ENCODE results near the gene DIP2C. TPM values are rescaled to one million over a fixed set of nuclear protein-coding genes. Genes with fewer than 3 reads are reported as not detected.
"Not testable (repeated sequence)": the region's sequence is repeated elsewhere in the genome, so short reads cannot be mapped to it uniquely, and the experiment has no call there.

The DIP2C gene
- total RNA-seq, 1 donor = 1.7 TPM

GRCh38 chr10:662223-662605 is 27.3 kb downstream of the DIP2C start:
- Histone ChIP-seq H3K4me3 (ENCODE audit: low read length) (no peak overlapping the region), H3K9me3 (ENCODE audit: low read depth, low read length) (no peaks in the 10 kb centered on the region), H3K4me1 (ENCODE audit: insufficient read depth, low read length) (no peaks in the 10 kb centered on the region), H3K27me3 (ENCODE audit: insufficient read depth, low read length) (no peaks in the 10 kb centered on the region)

DNA sequence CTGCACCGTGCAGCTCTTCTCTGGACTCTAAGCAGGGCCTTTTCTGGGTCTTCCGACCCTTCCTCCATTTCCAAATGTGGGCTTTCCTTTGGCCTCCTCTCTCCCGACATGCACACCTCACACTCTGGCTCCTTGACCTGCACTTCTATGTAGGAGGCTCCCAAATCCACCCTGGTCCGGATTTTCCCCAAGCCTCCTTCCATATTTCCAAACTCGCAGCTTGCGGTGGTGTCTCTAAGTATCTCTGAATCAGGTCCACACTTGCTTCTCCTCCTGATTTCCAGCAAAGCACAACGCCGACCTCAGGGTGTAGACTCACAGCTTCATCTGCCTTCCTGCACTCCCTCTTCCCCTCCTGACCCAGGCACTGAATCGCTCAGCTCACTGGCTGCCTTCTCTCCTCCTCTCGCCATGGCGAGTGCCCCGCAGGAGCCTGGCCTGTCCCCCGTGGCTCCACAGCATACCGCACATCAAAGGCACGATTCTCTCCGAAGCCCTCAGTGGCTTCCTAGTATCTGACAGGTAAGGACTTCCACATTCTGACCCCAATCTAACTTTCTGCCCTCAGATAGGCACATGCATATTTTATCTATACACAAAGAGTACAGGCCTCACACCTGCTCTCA is 27.8 kb downstream of the DIP2C start:
- Histone ChIP-seq H3K9me3 (ENCODE audit: low read depth, low read length) (no peaks in the 10 kb centered on the region), H3K4me3 (ENCODE audit: low read length) (no peak overlapping the region), H3K27me3 (ENCODE audit: insufficient read depth, low read length) (no peaks in the 10 kb centered on the region), H3K4me1 (ENCODE audit: insufficient read depth, low read length) (no peaks in the 10 kb centered on the region)

- Histone ChIP-seq H3K4me3 (ENCODE audit: low read length) (no peak overlapping the region), H3K9me3 (ENCODE audit: low read depth, low read length) (no peaks in the 10 kb centered on the region), H3K27me3 (ENCODE audit: insufficient read depth, low read length) (no peaks in the 10 kb centered on the region), H3K4me1 (ENCODE audit: insufficient read depth, low read length) (no peaks in the 10 kb centered on the region)
These were observed 28.4 kb downstream of the DIP2C start for GRCh38 chr10:660970-661596.

DNA sequence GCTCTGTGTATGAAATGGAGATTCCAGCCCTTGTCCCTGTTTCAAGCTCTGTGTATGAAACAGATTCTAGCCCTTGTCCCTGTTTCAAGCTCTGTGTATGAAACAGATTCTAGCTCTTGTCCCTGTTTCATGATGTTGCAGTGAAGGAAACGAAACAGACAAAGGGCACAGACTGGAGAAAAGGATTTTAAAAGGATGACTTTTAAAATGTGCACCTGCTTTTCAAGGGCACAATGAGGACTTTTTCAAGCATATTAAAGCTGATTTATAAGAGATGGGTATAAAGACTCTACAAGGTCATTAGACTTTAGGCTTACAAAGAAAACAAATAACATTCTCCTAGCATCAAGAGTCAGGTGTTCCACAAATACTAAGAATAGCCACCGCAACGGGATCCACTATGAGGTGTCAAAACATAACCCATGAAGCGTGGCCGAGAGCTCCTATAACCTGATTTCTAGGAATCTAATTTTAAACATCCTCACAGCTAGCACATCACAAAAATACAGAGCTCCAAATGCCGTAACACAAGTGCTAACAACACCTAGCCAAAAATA is 29.0 kb downstream of the DIP2C start:
- no peaks in the 10 kb centered on the region for H3K27me3 ChIP-seq (ENCODE audit: insufficient read depth, low read length)
- H3K4me3 ChIP-seq (ENCODE audit: low read length) = no peak overlapping the region
- no peaks in the 10 kb centered on the region for H3K9me3 ChIP-seq (ENCODE audit: low read depth, low read length)
- no peaks in the 10 kb centered on the region for H3K4me1 ChIP-seq (ENCODE audit: insufficient read depth, low read length)

DNA sequence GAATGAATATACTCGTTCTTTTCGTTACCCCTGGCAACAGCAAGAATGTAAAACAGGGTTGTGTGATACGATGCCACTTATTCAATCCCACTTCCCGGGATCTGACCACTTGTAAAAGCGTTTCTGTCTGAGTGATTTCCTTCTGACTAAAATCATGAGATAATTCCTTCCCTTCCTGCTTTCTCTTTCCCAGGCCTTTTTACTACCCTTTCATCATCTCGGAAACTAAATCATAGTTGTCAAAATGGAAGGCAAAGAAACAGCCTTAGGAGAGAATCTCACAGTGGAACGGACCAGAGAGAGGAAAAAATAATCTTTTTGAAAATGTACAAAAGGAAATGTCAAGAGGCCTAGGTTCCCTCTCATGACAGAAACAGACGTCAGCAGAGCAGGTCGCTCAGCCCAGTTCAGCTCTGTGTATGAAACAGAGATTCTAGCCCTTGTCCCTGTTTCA is 29.8 kb downstream of the DIP2C start:
- H3K9me3 ChIP-seq (ENCODE audit: low read depth, low read length) = no peaks in the 10 kb centered on the region
- no peaks in the 10 kb centered on the region for H3K27me3 ChIP-seq (ENCODE audit: insufficient read depth, low read length)
- H3K4me3 ChIP-seq (ENCODE audit: low read length) = no peak overlapping the region
- H3K4me1 ChIP-seq (ENCODE audit: insufficient read depth, low read length) = no peaks in the 10 kb centered on the region

GRCh38 chr10:657816-658350 is 31.6 kb downstream of the DIP2C start:
- H3K4me3 ChIP-seq (ENCODE audit: low read length); H3K4me1 ChIP-seq (ENCODE audit: insufficient read depth, low read length); H3K27me3 ChIP-seq (ENCODE audit: insufficient read depth, low read length); H3K9me3 ChIP-seq (ENCODE audit: low read depth, low read length): not testable (repeated sequence)

DNA sequence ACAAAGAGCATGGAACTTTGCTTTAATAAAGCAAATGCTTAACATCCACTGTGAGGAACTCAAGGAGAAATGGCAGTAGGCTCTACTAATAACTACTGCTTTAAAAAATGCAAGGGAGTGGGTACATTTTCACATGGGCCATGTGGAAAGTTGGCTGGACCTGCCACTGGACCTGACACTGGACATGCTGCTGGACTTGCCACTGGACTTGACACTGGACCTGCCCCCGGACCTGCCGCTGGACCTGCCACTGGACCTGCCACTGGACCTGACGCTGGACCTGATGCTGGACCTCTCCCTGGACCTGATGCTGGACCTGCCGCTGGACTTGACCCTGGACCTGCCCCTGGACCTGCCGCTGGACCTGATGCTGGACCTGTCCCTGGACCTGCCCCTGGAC is 32.6 kb downstream of the DIP2C start:
- no peaks in the 10 kb centered on the region for H3K9me3 ChIP-seq (ENCODE audit: low read depth, low read length)
- no peaks in the 10 kb centered on the region for H3K27me3 ChIP-seq (ENCODE audit: insufficient read depth, low read length)
- no peaks in the 10 kb centered on the region for H3K4me1 ChIP-seq (ENCODE audit: insufficient read depth, low read length)

GRCh38 chr10:655184-655583 is 34.3 kb downstream of the DIP2C start:
- Histone ChIP-seq H3K9me3 (ENCODE audit: low read depth, low read length) (no peaks in the 10 kb centered on the region), H3K27me3 (ENCODE audit: insufficient read depth, low read length) (no peaks in the 10 kb centered on the region), H3K4me3 (ENCODE audit: low read length) (no peak overlapping the region), H3K4me1 (ENCODE audit: insufficient read depth, low read length) (no peaks in the 10 kb centered on the region)

More for the DNA sequence above, 32.6 kb downstream of the DIP2C start:
- no peak overlapping the region for H3K4me3 ChIP-seq (ENCODE audit: low read length)

GRCh38 chr10:654647-654996 is 34.8 kb downstream of the DIP2C start:
- Histone ChIP-seq H3K9me3 (ENCODE audit: low read depth, low read length) (no peaks in the 10 kb centered on the region), H3K4me3 (ENCODE audit: low read length) (no peak overlapping the region), H3K27me3 (ENCODE audit: insufficient read depth, low read length) (no peaks in the 10 kb centered on the region), H3K4me1 (ENCODE audit: insufficient read depth, low read length) (no peaks in the 10 kb centered on the region)

DNA sequence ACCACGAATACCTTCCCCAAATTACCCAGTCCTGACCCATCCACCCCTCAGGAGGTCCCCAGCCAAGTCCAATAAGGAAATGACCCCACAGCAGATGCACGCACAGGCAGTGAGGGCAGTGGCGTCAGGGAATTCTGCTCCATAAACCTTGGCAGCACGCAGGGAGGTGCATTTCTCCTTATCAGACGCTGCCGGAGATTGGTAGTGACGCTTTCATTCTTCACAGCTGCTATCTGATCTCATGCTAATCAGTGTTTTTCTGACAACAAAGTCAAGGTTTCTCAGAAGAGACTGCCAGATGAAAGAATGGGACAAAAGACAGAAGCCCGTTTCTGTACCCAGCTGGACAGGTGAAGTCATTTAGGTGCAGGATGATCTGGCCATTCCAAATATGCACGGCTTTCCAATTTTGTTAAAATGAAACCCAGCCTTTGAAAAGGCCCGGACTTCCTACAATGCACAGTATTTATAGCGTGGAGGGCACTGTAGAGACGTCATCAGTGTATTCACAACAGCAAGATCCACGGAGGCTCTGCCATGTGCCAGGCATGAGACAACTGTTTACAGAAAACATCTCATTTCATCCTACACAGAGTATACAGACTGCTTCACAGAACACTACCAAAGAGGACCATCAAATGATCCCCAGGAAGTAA is 35.3 kb downstream of the DIP2C start:
- Histone ChIP-seq H3K27me3 (ENCODE audit: insufficient read depth, low read length) (no peaks in the 10 kb centered on the region), H3K4me3 (ENCODE audit: low read length) (no peak overlapping the region), H3K9me3 (ENCODE audit: low read depth, low read length) (no peaks in the 10 kb centered on the region), H3K4me1 (ENCODE audit: insufficient read depth, low read length) (no peaks in the 10 kb centered on the region)

- H3K4me3 ChIP-seq (ENCODE audit: low read length); H3K9me3 ChIP-seq (ENCODE audit: low read depth, low read length); H3K4me1 ChIP-seq (ENCODE audit: insufficient read depth, low read length); H3K27me3 ChIP-seq (ENCODE audit: insufficient read depth, low read length): not testable (repeated sequence)
These were observed 36.5 kb downstream of the DIP2C start for GRCh38 chr10:652832-653459.

DNA sequence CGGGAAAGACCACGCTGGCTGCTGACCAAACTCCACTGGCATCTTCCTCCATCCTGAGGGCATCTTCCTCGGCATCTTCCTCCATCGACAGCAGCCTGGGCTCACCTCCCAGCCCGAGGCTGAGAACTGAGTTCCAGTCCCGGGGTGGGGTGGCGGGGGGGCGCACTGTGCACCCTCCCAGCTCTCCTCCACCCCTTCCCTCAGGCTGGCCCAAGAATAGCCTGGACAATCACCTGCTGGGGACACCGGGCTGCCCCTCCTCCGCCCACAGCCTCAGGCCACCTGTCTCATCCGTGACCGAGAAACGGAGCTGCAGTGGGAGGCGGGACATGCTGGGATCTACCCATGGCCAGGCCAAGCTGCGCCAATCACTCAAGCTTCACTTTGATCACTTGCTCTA is 37.2 kb downstream of the DIP2C start:
- no peak overlapping the region for H3K4me3 ChIP-seq (ENCODE audit: low read length)

DNA sequence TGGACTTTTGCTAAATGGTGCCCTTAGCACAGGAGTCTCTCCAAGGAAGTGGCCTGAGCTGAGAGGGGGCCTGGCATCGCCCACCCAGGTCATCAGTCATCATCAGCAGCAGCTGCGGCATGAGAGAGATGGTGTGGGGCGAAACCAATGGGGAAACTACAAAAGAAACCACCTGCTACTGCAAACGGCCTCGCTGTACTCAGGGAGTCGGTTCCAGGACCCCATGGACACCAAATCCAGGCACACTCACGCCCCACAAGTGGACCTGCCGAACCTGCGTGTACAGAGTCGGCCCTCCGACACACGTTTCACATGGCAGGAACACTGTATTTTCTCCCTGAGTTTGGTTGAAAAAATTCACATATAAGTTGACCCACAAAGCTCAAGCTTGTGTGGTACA is 37.8 kb downstream of the DIP2C start:
- Histone ChIP-seq H3K4me3 (ENCODE audit: low read length) (no peak overlapping the region), H3K9me3 (ENCODE audit: low read depth, low read length) (no peaks in the 10 kb centered on the region), H3K4me1 (ENCODE audit: insufficient read depth, low read length) (no peaks in the 10 kb centered on the region), H3K27me3 (ENCODE audit: insufficient read depth, low read length) (no peaks in the 10 kb centered on the region)

More for the DNA sequence above, 37.2 kb downstream of the DIP2C start:
- H3K9me3 ChIP-seq (ENCODE audit: low read depth, low read length) = no peaks in the 10 kb centered on the region
- no peaks in the 10 kb centered on the region for H3K27me3 ChIP-seq (ENCODE audit: insufficient read depth, low read length)
- no peaks in the 10 kb centered on the region for H3K4me1 ChIP-seq (ENCODE audit: insufficient read depth, low read length)

DNA sequence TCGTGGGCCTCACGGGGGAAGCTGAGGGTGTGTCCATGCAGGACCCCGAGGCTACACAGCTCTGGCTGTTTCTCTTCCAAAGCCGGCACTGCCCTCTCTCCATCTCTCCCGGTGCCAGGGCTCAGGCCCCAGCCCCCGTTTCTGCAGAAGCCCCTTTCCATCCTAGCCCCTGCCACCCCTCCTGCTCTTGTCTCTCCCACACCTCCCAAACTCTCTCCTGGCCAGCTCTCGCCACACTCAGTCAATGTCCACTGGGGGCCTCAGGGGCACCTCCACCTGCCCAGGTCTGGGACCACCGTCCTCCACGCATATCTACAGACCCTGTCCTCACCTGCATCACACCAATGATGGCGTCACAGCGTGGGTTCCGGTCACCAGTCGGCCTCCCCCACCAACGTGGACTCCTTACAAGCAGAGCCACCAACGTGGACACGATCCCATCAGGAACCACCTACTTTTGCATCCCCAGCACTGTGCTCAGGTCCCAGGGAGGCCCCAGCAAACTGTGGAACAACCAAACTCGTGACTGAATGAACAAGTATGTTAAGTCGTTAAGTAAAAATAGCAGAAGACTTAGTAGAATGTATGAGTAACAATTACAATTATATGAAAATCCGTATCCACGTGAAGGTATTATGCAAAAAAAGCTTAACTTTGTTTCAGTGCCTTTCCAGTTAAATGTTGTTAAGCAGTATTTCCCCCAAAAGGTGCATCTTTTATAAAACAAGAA is 38.4 kb downstream of the DIP2C start:
- Histone ChIP-seq H3K4me1 (ENCODE audit: insufficient read depth, low read length) (no peaks in the 10 kb centered on the region), H3K9me3 (ENCODE audit: low read depth, low read length) (no peaks in the 10 kb centered on the region), H3K4me3 (ENCODE audit: low read length) (no peak overlapping the region), H3K27me3 (ENCODE audit: insufficient read depth, low read length) (no peaks in the 10 kb centered on the region)
